ENCODE measurements around the gene HSPB9.

- no peak for TF ChIP-seq CTCF (IDR thresholded peaks at IDR 0.05)
- no peak for TF ChIP-seq EZH2phosphoT487 (IDR thresholded peaks at IDR 0.05)
Measured at GRCh38 chr17:42106009-42106408, 16.6 kb upstream of the HSPB9 start.
